GM18868 (cell line): ENCODE data around the gene GFI1.
"Not testable (repeated sequence)": the region's sequence is repeated elsewhere in the genome, so short reads cannot be mapped to it uniquely, and the experiment has no call there.

Experiments
- ATAC-seq: cut with Tn5 transposase; IDR thresholded peaks from one replicate; pipeline ENCODE4 v1.9.1; 2021; ENCODE audit warnings: mild to moderate bottlenecking, moderate library complexity; ENCODE audit not compliant: unreplicated experiment

The GFI1 gene

GRCh38 chr1:92466683-92467352, 19.9 kb downstream of the GFI1 start:
- no peak for ATAC-seq

GRCh38 chr1:92465256-92465647, 21.5 kb downstream of the GFI1 start:
- ATAC-seq, result no peak

- no peak for ATAC-seq
These were observed 22.0 kb downstream of the GFI1 start for GRCh38 chr1:92464588-92465255.

- peak; percentile 79 for ATAC-seq
These were observed 25.2 kb downstream of the GFI1 start for GRCh38 chr1:92461364-92462097.

DNA sequence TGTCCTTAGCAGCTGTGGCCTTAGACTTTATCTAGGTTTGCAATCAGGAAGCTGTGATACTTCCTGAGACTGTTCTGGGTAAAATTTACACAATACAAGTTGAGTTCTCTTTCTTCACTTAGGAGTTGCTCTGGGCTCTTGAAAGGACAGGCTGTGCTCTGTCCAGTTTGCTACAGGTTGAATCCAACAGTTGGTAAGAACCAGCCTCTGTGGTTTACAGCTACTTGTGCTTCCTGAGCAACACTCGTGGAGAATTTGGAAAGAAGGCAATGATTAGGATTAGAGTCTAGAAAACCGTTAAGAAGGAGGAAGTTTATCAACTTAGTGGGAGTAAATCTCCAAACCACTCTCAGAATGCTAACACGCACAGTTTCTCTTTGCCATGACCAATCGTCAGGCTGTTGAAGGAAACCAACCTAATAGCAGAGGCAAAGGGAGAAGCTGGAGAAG, 26.8 kb downstream of the GFI1 start:
- no peak for ATAC-seq

DNA sequence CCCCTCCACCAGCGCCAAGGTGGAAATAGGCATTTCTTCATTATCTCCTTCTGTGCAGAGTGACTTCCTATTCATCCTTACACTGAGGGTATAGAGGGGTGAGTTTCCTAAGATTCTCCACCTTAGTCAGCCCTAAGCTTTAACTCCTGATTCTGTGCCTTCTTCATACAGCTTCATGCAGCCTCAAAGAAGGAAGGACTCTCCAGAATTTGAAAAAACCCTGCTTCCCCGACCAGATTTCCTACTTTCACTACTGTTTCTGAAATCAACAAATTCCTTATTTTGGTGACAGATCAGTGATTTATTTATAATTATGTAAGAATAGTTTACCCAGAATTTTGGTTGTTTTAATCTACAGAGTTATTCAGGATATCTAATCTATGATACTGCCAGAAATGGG, 28.6 kb downstream of the GFI1 start:
- ATAC-seq, result no peak

DNA sequence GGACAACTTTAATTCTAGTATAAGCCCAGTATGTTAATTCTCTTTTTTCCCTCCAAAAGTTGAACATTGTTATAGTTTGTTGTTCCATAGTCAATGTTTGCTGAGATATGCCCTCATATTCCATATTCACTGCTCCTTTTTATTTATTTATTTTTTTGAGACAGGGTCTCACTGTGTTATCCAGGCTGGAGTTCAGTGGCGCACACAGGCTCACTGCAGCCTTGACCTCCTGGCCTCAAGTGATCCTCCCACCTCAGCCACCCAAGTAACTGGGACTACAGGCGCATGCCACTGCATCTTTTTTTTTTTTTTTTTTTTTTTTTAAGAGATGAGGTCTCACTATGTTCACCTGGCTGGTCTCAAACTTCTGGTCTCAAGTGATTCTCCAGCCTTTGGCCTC, 38.7 kb downstream of the GFI1 start:
- no peak for ATAC-seq

DNA sequence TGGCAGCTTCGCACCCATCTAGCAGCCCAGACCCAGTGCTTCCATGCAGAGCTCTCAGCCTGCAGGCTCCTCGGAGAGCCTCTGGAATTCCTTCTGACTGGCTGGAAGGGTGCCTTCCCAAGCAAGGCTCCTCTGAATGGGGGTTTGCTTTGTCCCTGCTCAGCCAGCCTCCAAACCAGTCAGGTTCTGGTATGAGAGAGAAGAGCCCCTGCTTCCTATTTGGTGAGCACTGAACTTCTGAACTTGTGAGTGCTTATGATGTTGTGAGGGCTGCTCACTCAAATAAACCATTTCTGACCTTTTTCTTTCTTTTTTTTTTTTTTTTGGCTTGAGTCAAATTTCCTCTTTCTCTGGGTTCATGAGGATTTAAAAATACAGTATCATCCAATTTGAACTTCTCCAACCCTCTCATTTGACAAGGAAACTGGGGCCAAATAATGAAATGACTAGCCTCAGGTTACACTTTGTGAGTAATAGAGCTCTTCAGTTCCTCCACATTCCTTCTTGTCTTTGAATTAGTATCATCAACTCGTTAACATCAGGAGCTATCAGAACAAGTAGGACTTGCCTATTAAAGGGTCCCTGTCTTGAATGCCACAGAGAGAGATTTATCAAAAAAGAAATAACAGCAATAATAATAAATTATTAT, 39.6 kb downstream of the GFI1 start:
- no peak for ATAC-seq

GRCh38 chr1:92446546-92446945, 40.2 kb downstream of the GFI1 start:
- no peak for ATAC-seq

GRCh38 chr1:92445865-92446264, 40.9 kb downstream of the GFI1 start:
- no peak for ATAC-seq

DNA sequence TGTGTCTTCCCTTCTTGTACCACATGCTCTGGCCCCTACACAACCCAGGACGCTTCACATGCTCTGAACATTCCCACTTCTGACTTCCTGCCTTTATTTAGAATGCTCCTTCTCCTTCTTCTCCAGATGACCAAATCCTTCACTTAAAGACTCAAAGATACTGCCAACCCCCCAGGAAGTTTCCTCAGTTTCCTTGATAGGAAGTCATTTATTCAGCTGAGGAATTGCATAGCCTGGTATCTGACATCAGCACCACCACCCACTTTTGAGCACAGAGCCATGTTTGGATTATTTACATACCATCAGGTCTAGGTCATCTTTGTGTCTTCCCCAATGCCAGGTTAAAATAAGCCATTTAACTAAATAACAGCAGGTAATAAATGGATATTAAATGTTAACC, 42.4 kb downstream of the GFI1 start:
- no peak for ATAC-seq

DNA sequence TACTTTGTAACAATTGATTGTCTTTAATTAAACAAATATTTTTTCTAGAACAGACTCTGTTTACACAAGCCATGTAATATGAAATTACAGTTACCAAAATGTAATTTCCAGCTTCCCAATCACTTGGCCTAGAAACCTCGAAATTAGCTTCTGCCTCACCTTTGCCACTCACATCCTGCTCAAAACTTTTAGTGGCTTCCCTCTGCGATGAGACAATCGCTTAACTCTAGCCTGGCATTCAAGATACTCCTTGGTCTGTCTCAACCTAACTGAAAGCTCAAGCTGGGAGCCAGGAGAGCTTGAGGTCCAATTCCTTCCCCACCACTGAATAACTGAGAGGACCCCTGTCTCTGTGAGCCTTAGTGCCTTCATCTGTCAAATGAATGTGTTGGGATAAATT, 42.8 kb downstream of the GFI1 start:
- ATAC-seq, result no peak

DNA sequence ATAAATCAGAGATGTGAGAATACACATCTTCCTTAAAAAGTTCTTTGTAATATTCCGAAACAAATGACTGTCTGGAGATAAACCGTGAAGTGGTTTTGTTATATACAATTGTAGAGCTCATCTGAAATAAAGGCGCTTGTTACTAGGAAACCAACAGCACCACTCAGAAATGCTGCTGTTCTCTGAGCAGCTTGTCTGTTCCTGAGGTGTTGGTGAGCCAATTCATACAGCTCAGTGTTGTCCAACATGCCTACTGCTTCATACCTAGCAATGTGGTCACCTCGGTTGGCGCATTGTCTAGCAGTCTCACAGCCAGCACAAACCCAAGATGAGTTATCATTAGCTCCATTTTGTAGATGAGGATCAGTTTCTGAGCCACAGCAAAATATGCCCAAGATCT, 44.4 kb downstream of the GFI1 start:
- no peak for ATAC-seq

DNA sequence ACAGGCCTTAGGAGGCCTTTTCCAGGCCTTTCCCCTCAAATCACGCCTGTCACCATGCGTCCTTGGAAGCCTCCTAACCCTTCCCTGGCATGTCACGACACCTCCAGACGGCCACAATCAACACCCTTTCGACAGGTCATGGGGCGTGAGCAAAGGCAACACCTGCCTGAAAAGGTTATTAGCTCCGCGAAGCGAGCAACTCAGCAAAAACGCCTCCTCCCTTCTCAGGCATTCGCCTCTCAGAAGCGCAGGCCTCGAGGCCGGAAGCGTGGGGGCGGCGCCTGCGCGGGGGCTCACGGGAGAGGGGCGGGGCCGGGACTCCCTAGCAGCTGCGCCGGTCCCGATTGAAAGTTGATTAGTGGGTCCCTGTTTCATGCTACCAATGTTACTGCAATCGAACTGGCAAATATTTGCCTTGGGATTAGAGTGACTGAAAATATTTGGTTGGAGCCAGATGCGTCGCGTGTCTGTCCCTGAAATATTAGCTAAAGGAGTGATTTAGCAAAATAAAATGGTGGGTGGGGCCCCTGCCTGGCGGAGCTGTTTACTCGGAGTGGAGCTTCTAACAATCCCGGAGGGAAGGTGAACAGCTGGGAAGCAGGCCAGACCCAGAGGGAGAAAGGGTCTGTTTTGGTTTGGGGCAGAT, 44.9 kb downstream of the GFI1 start:
- no peak for ATAC-seq

DNA sequence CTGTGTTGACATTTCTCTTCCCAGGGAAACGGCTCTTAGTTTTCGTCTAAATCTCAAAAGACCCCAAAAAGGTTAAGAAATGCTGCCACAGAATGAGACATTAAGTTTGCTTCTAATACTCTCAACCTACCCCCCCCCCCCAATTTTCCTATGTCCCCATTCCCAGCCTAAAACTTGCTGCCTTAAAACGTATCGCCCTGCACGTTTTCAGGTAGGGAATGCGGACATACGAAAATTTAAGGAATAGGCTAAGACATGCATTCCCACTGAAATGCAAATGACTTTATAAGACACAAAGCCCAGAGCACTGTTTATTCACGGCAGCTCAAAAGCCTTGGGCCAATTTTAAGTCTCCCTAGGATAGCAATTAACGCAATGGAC, 45.4 kb downstream of the GFI1 start:
- no peak for ATAC-seq

GRCh38 chr1:92439291-92439690, 47.4 kb downstream of the GFI1 start:
- no peak for ATAC-seq

GRCh38 chr1:92434572-92434971, 52.2 kb downstream of the GFI1 start:
- not testable (repeated sequence) for ATAC-seq

DNA sequence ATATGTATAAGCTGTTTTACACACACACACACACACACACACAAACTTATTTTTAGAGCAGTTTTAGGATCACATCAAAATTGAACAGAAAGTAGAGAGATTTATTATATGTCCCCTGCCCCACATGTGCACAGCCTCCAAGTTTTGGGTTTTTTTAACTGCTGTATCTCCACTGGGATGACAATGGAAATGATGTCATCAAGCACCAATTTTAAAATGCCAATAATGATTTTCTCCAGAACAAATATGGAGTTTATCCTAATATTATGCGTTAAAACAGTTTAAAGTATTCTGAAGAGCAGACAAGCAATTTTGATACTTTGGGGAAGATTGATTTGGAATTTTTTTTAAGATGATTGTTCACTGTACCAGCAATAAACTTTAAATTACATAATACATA, 56.7 kb downstream of the GFI1 start:
- ATAC-seq, result no peak

GRCh38 chr1:92425617-92426016, 61.1 kb downstream of the GFI1 start:
- no peak for ATAC-seq
